ENCODE data around the gene PRR5L. TPM values are rescaled to one million over a fixed set of nuclear protein-coding genes. Genes with fewer than 3 reads are reported as not detected.

PRR5L gene
- total RNA-seq, 1 donor from 2014 or later: 122 TPM

DNA sequence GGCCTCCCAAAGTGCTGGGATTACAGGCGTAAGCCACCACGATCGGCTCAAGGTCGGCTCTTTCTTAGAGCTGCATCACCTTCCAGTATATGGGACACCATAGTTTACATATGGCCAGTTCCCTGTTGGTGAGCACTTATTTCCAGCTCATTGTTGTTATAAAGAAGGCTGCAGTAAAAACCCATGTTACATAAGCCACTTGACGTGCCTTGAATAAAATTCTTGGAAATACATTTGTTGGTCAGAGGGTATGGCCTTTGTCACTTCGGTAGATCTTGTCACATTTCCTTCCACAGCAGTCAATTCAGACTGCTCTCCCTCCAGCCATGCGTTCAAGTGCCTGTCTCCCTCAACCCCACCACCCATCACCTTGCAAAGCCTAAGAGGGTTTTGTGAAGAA, 92.9 kb downstream of the PRR5L start:
- Mint-ChIP-seq H3K4me3 (ENCODE audit: unreplicated experiment) (peak overlapping the region; percentile 47), H3K36me3 (ENCODE audit: low read depth, unreplicated experiment) (peaks cover 32% of the 10 kb centered on the region), H3K9me3 (ENCODE audit: unreplicated experiment) (no peaks in the 10 kb centered on the region), H3K27me3 (ENCODE audit: unreplicated experiment) (peaks cover 9% of the 10 kb centered on the region), H3K4me1 (ENCODE audit: unreplicated experiment) (peaks cover 53% of the 10 kb centered on the region), H3K27ac (ENCODE audit: unreplicated experiment) (no peak overlapping the region)
- DNase-seq (ENCODE audit: low spot score): no peak
- TF ChIP-seq, protein P1, sequence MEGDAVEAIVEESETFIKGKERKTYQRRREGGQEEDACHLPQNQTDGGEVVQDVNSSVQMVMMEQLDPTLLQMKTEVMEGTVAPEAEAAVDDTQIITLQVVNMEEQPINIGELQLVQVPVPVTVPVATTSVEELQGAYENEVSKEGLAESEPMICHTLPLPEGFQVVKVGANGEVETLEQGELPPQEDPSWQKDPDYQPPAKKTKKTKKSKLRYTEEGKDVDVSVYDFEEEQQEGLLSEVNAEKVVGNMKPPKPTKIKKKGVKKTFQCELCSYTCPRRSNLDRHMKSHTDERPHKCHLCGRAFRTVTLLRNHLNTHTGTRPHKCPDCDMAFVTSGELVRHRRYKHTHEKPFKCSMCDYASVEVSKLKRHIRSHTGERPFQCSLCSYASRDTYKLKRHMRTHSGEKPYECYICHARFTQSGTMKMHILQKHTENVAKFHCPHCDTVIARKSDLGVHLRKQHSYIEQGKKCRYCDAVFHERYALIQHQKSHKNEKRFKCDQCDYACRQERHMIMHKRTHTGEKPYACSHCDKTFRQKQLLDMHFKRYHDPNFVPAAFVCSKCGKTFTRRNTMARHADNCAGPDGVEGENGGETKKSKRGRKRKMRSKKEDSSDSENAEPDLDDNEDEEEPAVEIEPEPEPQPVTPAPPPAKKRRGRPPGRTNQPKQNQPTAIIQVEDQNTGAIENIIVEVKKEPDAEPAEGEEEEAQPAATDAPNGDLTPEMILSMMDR (IDR thresholded peaks at IDR 0.05; ENCODE audit: unreplicated experiment): no peak

DNA sequence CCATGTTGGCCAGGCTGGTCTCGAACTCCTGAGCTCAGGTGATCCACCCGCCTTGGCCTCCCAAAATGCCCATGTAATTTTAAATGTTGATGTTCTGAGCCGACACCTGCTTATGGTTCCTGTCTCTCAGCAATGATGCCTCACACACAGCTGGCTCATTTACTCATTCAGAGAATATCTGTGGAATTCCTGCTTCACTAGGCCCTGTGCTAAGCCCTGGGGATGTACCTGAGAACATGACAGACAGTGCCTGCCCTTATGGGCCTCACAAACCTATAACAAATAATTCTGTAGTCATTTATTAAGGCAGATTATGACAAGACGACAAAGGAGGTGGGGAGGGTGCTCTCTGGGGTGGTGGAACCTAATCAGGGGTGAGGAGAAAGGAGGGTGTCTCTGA, 93.7 kb downstream of the PRR5L start:
- Mint-ChIP-seq H3K27ac (ENCODE audit: unreplicated experiment) (peak overlapping the region; percentile 84), H3K27me3 (ENCODE audit: unreplicated experiment) (peaks cover 9% of the 10 kb centered on the region), H3K9me3 (ENCODE audit: unreplicated experiment) (no peaks in the 10 kb centered on the region), H3K36me3 (ENCODE audit: low read depth, unreplicated experiment) (peaks cover 38% of the 10 kb centered on the region), H3K4me3 (ENCODE audit: unreplicated experiment) (no peak overlapping the region), H3K4me1 (ENCODE audit: unreplicated experiment) (peaks cover 46% of the 10 kb centered on the region)
- DNase-seq (ENCODE audit: low spot score): no peak
- TF ChIP-seq, protein P1 (IDR thresholded peaks at IDR 0.05; ENCODE audit: unreplicated experiment): no peak

DNA sequence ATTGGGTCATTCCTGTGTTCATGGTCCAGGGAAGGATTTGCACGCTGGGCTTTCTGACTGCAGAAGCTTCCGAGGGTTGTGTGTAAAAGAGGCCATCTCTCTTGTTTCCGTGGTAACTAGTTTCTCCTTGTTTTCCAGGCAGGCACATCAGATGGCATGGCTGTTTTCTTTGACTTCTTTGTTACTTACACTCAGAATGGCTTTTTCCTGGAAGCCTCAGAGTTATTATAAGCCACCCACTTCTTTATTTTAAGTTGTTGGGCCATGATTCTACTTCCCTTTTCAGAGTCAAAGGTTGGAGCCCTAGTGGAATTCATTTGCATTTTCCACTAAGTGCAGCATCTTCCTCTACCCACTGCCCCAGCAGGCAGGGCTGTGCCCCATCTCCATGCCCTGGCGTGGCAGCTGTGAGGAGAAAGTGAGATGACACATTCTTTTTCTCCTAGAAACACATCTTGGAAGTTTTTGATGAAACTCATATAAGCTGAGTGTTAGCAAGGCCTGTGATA, 94.9 kb downstream of the PRR5L start:
- Mint-ChIP-seq H3K9me3 (ENCODE audit: unreplicated experiment) (no peaks in the 10 kb centered on the region), H3K27me3 (ENCODE audit: unreplicated experiment) (peaks cover 9% of the 10 kb centered on the region), H3K4me1 (ENCODE audit: unreplicated experiment) (peaks cover 34% of the 10 kb centered on the region), H3K36me3 (ENCODE audit: low read depth, unreplicated experiment) (peaks cover 36% of the 10 kb centered on the region), H3K4me3 (ENCODE audit: unreplicated experiment) (no peak overlapping the region), H3K27ac (ENCODE audit: unreplicated experiment) (peak overlapping the region; percentile 84)
- no peak for DNase-seq (ENCODE audit: low spot score)
- TF ChIP-seq, protein P1 (IDR thresholded peaks at IDR 0.05; ENCODE audit: unreplicated experiment): no peak

DNA sequence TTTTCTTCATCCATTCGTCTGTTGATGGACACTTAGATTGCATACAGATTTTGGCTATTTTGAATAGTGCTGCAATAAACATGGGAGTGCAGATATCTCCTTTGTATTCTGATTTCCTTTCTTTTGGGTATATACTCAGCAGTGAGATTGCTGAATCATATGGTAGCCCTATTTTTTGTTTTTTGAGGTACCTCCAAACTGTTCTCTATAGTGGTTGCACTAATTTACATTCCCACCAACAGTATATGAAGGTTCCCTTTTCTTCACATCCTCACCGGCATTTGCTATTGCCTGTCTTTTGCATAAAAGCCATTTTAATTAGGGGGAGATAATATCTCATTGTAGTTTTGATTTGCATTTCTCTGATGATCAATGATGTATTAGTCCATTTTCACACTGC, 96.1 kb downstream of the PRR5L start:
- H3K9me3 Mint-ChIP-seq (ENCODE audit: unreplicated experiment): no peaks in the 10 kb centered on the region
- H3K27ac Mint-ChIP-seq (ENCODE audit: unreplicated experiment): no peak overlapping the region
- H3K4me3 Mint-ChIP-seq (ENCODE audit: unreplicated experiment): no peak overlapping the region
- peaks cover 23% of the 10 kb centered on the region for H3K4me1 Mint-ChIP-seq (ENCODE audit: unreplicated experiment)
- H3K27me3 Mint-ChIP-seq (ENCODE audit: unreplicated experiment): peaks cover 6% of the 10 kb centered on the region
- TF ChIP-seq, protein P1 (IDR thresholded peaks at IDR 0.05; ENCODE audit: unreplicated experiment): no peak
- no peak for DNase-seq (ENCODE audit: low spot score)
- H3K36me3 Mint-ChIP-seq (ENCODE audit: low read depth, unreplicated experiment): peaks cover 30% of the 10 kb centered on the region

DNA sequence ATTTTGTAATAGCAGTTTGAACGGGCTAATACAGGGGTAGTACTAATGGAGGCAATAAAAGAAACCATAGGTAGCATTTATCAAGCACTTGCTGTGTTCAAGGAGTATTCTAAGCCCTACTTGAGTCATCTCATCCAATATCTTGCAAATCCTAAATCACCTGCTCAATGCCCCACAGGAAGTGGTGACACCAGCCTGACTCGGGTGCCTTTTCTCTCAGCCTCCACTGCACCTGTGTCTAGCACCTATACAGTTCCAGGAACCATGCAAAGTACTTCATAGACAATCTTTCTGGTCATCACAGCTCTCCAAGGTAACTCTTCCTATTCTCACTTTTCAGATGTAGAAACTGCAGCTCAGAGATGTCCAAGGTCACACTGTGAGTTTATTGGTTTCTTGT, 98.0 kb downstream of the PRR5L start:
- TF ChIP-seq, protein P1 (IDR thresholded peaks at IDR 0.05; ENCODE audit: unreplicated experiment): no peak
- no peaks in the 10 kb centered on the region for H3K9me3 Mint-ChIP-seq (ENCODE audit: unreplicated experiment)
- no peak overlapping the region for H3K4me3 Mint-ChIP-seq (ENCODE audit: unreplicated experiment)
- no peak overlapping the region for H3K27ac Mint-ChIP-seq (ENCODE audit: unreplicated experiment)
- DNase-seq (ENCODE audit: low spot score): no peak
- H3K36me3 Mint-ChIP-seq (ENCODE audit: low read depth, unreplicated experiment): peaks cover 35% of the 10 kb centered on the region
- peaks cover 31% of the 10 kb centered on the region for H3K4me1 Mint-ChIP-seq (ENCODE audit: unreplicated experiment)
- peaks cover 4% of the 10 kb centered on the region for H3K27me3 Mint-ChIP-seq (ENCODE audit: unreplicated experiment)
